GM18907 (cell line): ENCODE measurements around the gene BDKRB2.

ENCODE experiments used
- ATAC-seq: cut with Tn5 transposase; IDR thresholded peaks from one replicate; pipeline ENCODE4 v1.9.1; 2021; ENCODE audit warnings: mild to moderate bottlenecking, moderate library complexity; ENCODE audit not compliant: unreplicated experiment

Gene BDKRB2

DNA sequence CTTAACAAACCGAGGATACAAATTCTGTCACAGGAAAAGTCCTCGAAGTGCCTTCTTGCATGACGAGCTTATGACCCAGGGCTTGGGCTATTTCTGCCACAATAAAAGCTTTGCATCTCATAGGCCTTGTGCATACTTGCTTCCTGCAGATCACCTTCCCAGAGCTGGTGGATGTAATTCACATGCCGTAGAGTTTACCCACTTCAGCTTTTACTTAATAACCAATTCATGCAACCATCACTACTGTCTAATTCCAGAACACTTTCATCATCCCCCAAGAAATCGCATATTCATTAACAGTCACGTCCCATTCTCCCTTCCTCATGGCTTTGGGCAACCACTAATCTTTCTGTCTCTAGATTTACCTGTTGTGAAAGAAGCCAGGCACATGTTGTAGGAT is 42.4 kb downstream of the BDKRB2 start:
- ATAC-seq: no peak

DNA sequence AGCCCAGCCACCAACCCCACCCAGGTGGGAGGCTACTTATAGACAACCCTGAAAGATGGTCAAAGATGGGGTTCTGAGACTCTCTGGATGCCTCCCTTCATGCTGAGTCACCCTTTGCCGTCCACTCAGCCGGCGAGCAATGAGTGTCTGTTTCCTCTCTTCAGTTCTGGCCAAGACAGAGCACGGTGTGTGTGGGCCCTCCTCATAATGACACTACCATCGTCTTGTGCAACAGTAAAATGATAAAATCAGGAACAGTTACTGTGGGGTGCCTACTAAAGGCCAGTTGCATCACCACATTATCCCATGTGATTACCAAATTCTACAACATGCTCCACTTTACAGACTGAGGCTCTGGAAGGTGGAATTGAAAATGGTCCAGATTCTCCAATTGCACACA is 44.4 kb downstream of the BDKRB2 start:
- no peak for ATAC-seq

DNA sequence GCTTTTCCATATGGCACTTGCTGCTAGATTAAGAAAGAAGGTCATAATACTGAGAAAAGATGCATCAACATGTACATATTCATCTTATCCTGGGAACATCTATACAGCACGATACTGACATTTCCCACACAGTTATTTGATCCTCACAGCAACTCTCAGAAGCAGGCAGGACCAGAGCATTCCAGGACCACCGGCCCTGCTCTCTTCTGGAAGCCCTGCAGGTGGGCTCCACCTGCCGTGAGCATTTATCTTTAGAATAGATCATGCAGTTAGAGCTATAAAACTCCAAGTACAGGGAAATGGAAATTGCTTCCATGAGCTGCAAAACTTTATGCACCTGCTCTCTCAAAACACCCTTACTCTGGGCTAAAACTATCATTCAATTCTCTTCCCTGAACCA is 45.8 kb downstream of the BDKRB2 start:
- ATAC-seq: no peak

DNA sequence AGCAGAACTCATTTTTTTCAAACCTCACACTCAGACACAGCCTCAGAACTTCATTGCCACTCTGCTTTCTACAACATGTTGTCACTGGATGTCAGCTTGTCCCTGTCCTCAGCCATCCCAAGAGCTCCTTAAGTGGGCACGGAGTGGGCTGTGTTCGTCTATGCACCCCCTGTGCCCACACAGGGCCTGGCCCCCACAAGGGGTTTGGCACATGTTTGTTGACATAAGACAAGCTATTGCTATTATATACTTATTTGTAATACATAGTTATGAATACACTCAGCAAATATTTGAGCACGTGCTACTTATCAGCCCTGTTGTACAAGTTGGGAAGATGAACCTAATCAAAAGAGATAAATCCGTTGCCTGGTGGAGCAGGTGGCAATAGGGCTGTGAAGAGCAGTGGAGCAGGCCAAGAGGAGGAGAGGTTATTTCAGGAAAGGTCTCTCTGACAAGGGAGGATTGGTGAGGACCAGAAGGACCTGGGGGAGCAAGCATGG is 47.1 kb downstream of the BDKRB2 start:
- no peak for ATAC-seq

DNA sequence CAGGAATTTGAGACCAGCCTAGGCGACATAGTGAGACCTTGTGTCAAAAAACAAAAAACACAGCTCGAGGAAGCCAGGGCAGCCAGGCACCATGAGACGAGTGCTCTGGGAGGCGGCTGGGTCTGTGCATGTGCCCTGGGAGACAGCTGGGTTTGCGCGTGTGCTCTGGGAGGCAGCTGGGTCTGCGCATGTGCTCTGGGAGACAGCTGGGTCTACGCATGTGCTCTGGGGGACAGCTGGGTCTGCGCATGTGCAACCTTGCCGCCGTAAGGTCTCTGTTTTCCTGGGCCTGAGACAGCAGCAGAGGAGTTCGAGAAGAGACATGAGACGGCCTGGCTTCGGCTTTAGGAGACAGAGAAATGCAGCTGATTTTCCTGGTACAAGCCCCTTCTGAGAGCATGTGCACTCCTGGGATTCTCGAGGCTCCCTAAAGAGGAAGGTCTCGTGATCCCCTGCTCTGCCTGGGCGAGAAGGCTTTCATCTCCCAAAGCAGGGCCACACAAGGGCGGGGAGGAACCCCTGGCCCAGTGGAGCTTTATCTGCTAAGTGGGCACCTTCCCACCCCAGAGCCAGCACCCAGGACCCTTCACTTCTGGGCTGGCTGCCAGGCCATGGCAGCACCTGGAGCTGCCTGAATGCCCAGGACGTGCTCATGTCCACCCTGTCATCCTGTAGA is 47.8 kb downstream of the BDKRB2 start:
- ATAC-seq: no peak

DNA sequence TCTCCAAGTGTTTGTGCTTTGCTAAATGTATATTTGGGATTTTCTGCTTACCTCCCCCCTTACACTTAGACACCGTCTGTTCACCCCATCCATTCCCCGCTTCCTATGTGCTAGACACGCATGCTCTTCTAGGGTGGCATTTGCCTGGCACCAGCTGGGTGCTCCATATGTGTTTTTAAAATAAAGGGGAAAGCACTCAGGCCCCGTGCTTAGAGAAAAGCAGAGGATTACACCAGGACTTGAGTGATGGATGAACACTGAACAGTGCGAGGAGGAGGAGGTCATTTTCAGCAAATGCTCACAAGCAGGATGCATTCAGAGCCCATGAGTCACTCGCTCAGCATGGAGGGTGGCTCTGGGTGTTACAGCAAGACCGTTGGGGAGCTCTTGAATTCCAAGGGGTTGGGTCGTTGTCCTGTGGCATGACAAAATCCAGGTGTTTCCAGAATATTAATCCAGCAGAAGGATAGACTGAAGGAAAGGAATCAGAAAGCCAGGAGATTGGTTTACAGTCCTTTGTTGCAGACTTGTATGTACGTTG is 48.4 kb downstream of the BDKRB2 start:
- ATAC-seq: no peak

DNA sequence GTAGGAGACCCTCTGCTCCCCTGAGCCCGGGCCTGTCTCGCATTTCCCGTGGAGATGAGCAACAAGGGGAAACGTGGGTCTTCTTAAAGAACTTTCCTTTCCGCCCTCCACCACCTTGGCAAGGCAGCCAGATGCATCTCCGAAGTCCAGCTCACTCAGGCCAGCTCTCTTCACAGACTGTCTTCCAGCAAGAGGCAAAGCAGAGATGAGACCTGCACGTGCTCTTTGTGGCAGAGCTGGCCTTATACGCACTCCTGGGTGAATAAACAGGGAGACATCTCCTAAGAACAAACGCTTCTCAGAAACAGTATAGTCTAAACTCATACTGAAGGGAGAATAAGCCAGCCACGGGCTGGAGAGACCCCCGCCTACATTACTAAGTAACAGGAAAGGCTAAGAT is 50.0 kb downstream of the BDKRB2 start:
- ATAC-seq: no peak

DNA sequence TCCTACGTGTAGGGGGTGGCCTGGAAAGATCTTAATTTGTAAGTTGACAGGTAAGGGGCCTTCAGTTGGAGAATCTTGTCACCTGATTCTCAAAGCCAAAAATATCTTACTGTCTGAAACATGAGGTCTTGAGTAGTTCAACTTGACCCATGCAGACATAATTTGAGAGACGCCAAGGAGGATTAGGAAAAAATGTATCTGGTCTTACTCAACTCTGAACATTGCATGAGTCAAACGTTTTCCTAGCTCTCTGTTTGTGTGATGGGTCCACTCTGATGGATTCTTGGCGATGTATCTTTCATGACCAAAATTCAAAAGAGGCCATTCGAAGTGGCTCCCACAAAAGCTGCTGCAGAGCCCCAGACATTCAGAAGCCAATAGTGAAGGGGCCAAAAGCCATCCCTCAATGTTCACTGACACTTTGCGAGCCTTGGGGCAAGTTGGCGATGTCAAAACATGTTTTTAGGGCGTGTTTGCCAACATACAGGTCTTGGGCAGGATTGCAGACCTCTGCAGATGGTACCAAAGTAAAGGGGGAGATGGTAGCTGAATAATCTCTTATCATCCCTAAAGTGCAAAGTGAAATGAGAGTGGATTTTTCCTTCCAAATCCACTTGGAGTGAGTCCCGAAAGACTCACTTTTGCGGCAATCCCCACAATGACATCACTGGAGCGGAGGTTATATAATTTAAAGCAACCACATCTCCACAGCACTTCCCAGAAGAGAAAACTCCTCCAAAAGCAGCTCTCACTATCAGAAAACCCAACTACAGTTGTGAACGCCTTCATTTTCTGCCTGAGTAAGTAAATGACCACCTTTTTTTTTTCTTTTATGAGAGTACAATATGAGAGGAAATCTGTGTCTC is 51.1 kb downstream of the BDKRB2 start, which contains the start of gene BDKRB1:
TSS of gene BDKRB1 (plus strand) at position 710 of the 866 bp plus-strand sequence. CDS start 7,473 bp downstream, outside the sequence.
- no peak for ATAC-seq

DNA sequence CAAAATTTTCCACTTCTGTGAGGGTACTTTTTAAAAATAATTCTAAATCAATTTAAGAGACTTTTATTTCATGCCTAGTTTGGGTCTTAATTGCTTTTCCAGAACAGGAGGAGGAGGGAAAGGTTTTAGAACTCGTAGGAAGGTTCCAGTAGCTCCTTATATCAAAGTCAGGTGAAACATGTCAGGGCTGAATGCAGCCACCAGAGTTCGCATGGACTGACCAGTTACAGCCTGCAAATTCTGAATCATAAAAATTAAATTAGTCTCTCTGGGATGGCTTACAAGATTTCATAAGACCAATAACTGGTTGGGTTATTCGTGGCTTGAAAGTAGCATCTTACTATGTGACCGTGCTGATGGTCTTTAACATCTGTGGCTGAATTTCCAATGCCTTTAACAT is 51.8 kb downstream of the BDKRB2 start:
- ATAC-seq: no peak

DNA sequence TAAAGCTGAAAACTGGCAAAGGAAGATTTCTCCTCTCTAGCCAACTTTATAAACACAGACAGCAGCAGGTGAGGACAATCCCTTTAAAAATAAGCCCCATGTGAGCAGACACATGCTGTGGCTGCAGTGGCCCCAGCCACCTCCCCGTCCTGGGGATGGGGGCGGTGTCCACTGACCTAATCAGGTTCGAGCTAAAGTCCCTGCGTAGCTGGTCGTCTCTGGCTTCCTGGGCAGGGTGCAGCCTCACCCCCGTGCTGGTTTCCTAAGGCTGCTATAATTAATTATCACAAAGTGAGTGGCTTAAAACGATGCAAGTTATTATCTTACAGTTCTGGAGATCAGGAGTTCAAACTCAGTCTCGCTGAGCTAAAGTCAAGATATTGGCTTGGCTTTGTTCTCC is 52.4 kb downstream of the BDKRB2 start:
- ATAC-seq: no peak

DNA sequence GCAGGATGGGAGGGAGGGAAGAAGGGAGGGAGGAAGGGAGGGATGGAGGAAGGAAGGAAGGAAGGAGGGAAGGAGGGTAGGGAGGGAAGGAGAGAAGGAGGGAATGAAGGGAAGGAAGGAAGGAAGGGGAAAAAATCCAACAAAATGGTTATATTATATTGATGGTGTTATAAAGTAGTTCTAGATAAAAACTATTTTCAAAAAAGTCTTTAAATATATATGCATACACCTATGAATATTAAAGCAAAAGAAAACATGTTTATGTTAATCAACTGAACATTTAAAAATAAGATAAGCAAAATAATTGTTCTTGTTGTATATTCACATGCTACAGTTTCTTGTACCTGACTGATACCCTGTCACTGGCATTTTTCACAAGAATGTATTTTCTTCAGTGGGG is 53.3 kb downstream of the BDKRB2 start:
- ATAC-seq: no peak

DNA sequence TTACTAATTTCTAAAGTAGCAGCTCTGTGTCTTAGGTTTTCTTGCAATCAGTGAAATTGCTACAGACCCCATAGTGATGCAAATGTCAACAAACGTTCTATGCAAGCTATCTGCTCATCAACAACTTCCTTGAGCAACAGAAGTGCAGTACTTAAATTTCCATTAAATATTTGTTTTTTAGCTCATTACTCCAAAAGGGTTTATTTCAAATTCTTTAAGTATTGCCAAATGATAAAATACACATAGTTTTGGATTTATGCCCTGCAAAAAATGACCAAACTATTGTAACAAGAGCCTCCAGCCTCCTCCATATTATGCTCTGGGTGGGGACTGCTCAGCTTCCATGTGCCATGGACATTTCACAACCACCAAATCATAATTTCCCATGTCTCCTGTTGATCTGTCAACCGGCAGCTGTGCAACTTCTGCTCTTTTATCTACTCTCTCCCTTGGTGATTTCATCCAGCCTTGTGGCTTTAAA is 55.7 kb downstream of the BDKRB2 start:
- no peak for ATAC-seq

DNA sequence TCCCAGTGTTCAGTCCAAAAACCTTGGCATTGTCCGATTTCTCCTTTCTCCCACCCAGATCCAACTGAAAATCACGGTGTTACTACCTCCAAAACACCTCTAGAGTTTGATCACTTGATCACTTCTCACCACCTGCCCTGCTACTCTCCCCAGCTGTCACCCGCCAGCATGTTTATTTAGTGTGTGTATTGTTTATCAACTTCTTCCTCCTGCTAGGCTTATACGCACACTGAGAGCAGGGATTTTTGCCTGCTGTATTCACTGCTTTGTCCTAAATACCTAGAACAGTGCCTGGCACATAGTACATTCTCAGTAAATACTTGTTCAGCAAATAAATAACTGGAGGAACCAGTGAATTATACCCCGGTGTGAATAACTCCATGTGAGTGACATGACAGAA is 56.4 kb downstream of the BDKRB2 start:
- no peak for ATAC-seq

DNA sequence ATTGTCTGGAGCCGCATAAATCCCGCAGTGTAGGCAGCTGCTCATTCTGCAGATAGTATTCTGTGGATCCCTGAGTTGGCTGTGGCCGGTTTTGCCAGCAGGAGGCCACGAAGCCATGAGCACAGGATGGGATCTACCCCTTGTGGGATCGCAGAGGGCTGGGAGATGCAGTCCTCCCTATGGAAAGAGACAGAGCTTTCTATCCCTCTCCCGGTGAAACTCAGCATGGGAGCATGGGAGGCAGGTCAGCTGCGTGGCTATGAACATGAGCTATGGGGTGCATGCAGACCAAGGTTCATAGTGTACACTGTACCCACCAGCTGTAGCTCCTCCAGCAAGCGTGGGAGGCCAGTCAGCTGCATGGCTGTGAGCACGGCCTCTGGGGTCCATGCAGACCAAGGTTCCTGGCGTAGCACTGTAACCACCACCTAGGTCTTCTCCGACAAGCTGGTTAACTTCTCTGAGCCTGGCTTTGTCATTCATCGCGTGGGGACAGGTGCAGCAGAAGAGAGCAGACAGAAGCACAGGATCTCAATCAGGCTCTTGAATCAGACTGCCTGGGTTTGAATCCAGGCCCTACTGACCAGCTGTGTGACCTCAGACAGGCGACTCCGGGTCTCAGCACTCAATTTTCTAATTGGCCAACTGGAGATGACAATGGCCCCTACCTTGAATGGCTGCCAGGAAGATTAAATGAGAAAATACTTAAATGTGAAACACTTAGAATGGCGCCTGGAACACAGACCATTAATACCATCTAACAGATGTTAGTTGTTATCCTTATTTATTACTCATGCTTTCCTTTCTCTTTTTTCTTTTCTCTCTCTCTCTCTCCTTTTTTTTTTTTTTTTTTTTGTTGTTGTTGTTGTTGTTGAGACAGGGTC is 57.4 kb downstream of the BDKRB2 start:
- ATAC-seq: no peak

DNA sequence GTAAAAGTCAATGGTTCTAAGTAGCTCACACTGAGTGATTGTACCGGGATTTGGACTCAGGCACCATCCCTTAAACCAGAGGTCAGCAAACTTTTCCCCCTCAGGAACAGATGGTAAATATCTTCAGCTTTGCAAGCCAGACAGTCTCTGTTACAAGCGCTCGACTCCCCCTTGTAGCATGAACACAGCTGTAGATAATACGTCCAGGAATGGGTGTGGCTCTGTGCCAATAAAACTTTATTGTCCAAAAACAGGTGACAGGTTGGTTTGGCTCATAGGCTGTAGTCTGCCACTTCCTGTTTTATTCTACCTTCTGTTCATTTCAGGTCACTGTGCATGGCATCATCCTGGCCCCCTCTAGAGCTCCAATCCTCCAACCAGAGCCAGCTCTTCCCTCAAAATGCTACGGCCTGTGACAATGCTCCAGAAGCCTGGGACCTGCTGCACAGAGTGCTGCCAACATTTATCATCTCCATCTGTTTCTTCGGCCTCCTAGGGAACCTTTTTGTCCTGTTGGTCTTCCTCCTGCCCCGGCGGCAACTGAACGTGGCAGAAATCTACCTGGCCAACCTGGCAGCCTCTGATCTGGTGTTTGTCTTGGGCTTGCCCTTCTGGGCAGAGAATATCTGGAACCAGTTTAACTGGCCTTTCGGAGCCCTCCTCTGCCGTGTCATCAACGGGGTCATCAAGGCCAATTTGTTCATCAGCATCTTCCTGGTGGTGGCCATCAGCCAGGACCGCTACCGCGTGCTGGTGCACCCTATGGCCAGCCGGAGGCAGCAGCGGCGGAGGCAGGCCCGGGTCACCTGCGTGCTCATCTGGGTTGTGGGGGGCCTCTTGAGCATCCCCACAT is 58.9 kb downstream of the BDKRB2 start:
- no peak for ATAC-seq

DNA sequence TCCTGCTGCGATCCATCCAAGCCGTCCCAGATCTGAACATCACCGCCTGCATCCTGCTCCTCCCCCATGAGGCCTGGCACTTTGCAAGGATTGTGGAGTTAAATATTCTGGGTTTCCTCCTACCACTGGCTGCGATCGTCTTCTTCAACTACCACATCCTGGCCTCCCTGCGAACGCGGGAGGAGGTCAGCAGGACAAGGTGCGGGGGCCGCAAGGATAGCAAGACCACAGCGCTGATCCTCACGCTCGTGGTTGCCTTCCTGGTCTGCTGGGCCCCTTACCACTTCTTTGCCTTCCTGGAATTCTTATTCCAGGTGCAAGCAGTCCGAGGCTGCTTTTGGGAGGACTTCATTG is 59.5 kb downstream of the BDKRB2 start:
- no peak for ATAC-seq

DNA sequence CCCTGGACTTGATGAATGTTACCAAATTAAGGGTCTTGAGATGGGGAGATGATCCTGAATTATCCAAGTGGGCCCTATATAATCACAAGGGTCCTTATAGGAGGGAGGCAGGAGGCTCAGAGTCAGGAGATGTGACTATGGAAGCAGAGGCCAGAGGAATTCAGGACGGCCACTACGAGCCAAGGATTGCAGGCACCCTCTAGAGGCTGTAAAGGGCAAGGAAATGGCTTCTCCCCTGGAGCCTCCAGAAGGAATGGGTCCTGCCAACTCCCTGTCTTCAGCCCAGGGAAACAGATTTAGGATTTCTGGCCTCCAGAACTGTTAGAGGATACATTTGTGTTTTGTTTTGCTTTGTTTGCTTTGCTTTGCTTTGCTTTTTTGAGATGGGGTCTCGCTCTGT is 60.2 kb downstream of the BDKRB2 start:
- ATAC-seq: no peak

DNA sequence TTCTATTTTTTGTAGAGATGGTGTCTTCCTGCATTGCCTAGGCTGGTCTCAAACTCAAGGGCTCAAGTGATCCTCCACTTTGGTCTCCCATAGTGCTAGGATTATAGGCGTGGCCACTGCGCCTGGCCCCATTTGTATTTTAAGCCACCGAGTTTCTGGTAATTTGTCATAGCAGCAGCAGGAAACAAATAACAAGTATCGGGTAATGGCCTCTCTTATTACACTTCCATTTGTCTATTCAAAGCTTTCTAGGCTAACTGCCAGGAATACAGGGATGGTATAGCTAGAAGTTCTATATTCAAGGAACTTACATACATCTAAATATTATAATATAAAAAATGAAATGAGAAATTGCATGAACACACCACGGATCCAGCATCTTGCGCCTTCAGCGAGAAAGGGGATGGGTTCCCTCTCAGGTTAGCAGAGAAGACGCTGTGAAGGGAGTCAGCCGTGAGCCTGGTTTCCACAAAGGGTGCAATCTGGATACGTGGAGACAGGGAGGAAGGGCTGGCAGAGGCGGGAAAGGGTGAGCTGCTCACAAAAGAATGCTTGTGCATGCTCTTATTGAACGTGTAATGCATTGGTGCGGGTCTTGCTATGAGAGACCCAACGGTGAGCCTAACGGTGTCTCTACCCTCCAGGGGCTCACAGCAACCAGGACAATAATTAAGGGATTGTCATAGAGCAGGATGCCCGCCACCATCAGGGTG is 60.9 kb downstream of the BDKRB2 start:
- no peak for ATAC-seq

DNA sequence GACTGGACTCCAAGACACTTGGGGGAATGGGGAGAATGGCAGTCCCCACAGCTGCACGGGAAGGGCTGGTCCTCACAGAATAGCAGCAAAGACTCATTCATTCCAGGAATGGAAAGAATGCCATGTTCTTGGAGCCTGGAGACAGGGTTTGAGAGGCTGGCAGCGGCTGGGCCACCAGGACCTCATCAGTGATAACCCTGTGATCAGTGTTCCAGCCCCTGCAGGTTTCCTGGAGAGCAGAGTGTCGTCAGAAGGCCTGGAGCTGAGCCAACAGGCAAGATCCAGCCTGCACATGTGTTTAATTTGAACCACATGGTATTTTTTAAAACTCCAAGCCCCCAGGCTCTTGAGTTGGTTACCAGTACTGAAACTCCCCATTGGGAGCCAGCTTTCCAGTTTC is 62.7 kb downstream of the BDKRB2 start:
- ATAC-seq: no peak
